A549 (cell line): Measurements from ENCODE around the gene SIGLEC9.

ENCODE experiments used
- MAZ ChIP-seq: fragments of 150-350 bp; IDR thresholded peaks from 2 replicates; pipeline ENCODE4 v1.6.1; 2014; ENCODE audit warnings: antibody characterized with exemption, low read depth, low read length, borderline replicate concordance
- RAD21 ChIP-seq, 2 experiments: fragments of >200 bp in 1 of 2; sonication (Bioruptor Twin) in 1 of 2; formaldehyde crosslinking in 1 of 2; IDR thresholded peaks in 1 of 2; conservative IDR thresholded peaks in 1 of 2; 2 replicates in 1 of 2; 3 replicates in 1 of 2; pipeline ENCODE4 v1.6.1; 2012 to 2018; ENCODE audit warnings: inconsistent platforms in 1 of 2
- RFX5 ChIP-seq: fragments of 450-650 bp; IDR thresholded peaks from 2 replicates; pipeline ENCODE4 v1.7.1; 2014; ENCODE audit warnings: antibody characterized with exemption, mild to moderate bottlenecking, moderate library complexity
- TF ChIP-seq, protein P1 (sequence below): fragments of >200 bp; sonication (Bioruptor Twin); formaldehyde crosslinking; IDR thresholded peaks from 3 replicates; pipeline ENCODE4 v1.5.1; 2016
- TF ChIP-seq, protein P2 (sequence below): fragments of >200 bp; sonication (Bioruptor Twin); formaldehyde crosslinking; IDR thresholded peaks from 3 replicates; pipeline ENCODE4 v1.6.1; 2016
- TF ChIP-seq, protein P3 (sequence below): IDR thresholded peaks from 2 replicates; pipeline ENCODE4 v1.6.1; 2012

DNA sequence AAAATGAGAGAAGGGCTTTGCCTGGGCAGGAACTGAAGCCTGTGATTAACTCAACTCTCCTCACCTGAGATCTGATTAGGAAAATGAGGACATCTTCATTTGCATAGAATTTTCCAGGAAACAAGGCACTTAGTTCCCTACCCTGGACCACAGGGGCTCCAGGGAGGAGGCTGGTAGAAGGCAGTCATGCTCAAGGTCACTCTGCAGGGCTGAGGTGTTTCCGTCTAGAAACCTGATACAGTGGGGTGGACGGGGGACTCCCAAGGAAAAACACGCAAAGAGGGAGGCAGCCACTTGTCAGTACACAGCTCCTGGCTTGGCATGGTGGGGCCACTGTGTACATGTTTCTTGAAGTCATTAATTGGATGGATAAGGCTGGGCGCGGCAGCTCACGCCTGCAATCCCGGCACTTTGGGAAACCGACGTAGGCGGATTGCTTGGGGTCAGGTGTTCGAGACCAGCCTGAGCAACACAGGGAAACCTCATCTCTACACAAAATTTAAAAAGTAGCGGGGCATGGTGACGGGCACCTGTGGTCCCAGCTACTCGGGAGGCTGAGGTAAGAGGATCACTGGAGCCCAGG lies 48.0 kb upstream of the SIGLEC9 start:
- TF ChIP-seq RFX5 (no peak), RAD21 (conservative IDR thresholded peaks at IDR 0.05 in 1 of 2, IDR thresholded peaks at IDR 0.05 in 1 of 2) (no peak), MAZ (no peak)
- TF ChIP-seq, protein P1, sequence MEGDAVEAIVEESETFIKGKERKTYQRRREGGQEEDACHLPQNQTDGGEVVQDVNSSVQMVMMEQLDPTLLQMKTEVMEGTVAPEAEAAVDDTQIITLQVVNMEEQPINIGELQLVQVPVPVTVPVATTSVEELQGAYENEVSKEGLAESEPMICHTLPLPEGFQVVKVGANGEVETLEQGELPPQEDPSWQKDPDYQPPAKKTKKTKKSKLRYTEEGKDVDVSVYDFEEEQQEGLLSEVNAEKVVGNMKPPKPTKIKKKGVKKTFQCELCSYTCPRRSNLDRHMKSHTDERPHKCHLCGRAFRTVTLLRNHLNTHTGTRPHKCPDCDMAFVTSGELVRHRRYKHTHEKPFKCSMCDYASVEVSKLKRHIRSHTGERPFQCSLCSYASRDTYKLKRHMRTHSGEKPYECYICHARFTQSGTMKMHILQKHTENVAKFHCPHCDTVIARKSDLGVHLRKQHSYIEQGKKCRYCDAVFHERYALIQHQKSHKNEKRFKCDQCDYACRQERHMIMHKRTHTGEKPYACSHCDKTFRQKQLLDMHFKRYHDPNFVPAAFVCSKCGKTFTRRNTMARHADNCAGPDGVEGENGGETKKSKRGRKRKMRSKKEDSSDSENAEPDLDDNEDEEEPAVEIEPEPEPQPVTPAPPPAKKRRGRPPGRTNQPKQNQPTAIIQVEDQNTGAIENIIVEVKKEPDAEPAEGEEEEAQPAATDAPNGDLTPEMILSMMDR = no peak
- TF ChIP-seq, protein P2, sequence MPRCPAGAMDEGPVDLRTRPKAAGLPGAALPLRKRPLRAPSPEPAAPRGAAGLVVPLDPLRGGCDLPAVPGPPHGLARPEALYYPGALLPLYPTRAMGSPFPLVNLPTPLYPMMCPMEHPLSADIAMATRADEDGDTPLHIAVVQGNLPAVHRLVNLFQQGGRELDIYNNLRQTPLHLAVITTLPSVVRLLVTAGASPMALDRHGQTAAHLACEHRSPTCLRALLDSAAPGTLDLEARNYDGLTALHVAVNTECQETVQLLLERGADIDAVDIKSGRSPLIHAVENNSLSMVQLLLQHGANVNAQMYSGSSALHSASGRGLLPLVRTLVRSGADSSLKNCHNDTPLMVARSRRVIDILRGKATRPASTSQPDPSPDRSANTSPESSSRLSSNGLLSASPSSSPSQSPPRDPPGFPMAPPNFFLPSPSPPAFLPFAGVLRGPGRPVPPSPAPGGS = no peak
- TF ChIP-seq, protein P3, sequence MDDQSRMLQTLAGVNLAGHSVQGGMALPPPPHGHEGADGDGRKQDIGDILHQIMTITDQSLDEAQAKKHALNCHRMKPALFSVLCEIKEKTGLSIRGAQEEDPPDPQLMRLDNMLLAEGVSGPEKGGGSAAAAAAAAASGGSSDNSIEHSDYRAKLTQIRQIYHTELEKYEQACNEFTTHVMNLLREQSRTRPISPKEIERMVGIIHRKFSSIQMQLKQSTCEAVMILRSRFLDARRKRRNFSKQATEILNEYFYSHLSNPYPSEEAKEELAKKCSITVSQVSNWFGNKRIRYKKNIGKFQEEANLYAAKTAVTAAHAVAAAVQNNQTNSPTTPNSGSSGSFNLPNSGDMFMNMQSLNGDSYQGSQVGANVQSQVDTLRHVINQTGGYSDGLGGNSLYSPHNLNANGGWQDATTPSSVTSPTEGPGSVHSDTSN = no peak
